Measurements from ENCODE around the gene CAGE1. TPM values are rescaled to one million over a fixed set of nuclear protein-coding genes. Genes with fewer than 3 reads are reported as not detected.
"Not testable (repeated sequence)": the region's sequence is repeated elsewhere in the genome, so short reads cannot be mapped to it uniquely, and the experiment has no call there.

CAGE1 gene
- total RNA-seq, 2 donors from 2014 or later, result not detected

- no peak overlapping the region for H3K27ac ChIP-seq
- no peak overlapping the region for H3K4me3 ChIP-seq
Measured at GRCh38 chr6:7325750-7326149, 63.8 kb downstream of the CAGE1 start.

GRCh38 chr6:7324520-7324919 lies 65.0 kb downstream of the CAGE1 start:
- TF ChIP-seq CTCF (IDR thresholded peaks at IDR 0.05), result no peak
- Histone ChIP-seq H3K4me3 (no peak overlapping the region), H3K9me3 (no peaks in the 10 kb centered on the region), H3K27me3 (no peaks in the 10 kb centered on the region), H3K4me1 (no peaks in the 10 kb centered on the region), H3K27ac (no peak overlapping the region), H3K9ac (ENCODE audit: low read depth in 2 of 2, low read length in 2 of 2) (no peak overlapping the region), H3K36me3 (no peaks in the 10 kb centered on the region)
- intact Hi-C loops (cut with DNase I), result no loop called here
- DNase-seq, result no peak

More at GRCh38 chr6:7325750-7326149, 63.8 kb downstream of the CAGE1 start:
- no peak overlapping the region for H3K9ac ChIP-seq (ENCODE audit: low read depth in 2 of 2, low read length in 2 of 2)
- no peaks in the 10 kb centered on the region for H3K36me3 ChIP-seq
- no peaks in the 10 kb centered on the region for H3K9me3 ChIP-seq
- no peaks in the 10 kb centered on the region for H3K27me3 ChIP-seq
- intact Hi-C loops (cut with DNase I), result no loop called here
- DNase-seq, result no peak
- no peaks in the 10 kb centered on the region for H3K4me1 ChIP-seq
- no peak for TF ChIP-seq CTCF (IDR thresholded peaks at IDR 0.05)

GRCh38 chr6:7323074-7323473 lies 66.5 kb downstream of the CAGE1 start:
- no peak overlapping the region for H3K27ac ChIP-seq
- H3K9me3 ChIP-seq, result no peaks in the 10 kb centered on the region
- no peak overlapping the region for H3K4me3 ChIP-seq
- H3K4me1 ChIP-seq, result no peaks in the 10 kb centered on the region
- no peak for TF ChIP-seq CTCF (IDR thresholded peaks at IDR 0.05)
- H3K36me3 ChIP-seq, result no peaks in the 10 kb centered on the region
- no peaks in the 10 kb centered on the region for H3K27me3 ChIP-seq
- no peak for DNase-seq
- no peak overlapping the region for H3K9ac ChIP-seq (ENCODE audit: low read depth in 2 of 2, low read length in 2 of 2)
- intact Hi-C loops (cut with DNase I), result no loop called here

GRCh38 chr6:7321866-7322265 lies 67.7 kb downstream of the CAGE1 start:
- H3K36me3 ChIP-seq; intact Hi-C loops (cut with DNase I); DNase-seq; H3K27ac ChIP-seq; H3K4me1 ChIP-seq; H3K9me3 ChIP-seq; H3K4me3 ChIP-seq; H3K27me3 ChIP-seq; H3K9ac ChIP-seq (ENCODE audit: low read depth in 2 of 2, low read length in 2 of 2): not testable (repeated sequence)

GRCh38 chr6:7319406-7319805 lies 70.1 kb downstream of the CAGE1 start:
- H3K27ac ChIP-seq; H3K4me1 ChIP-seq; intact Hi-C loops (cut with DNase I); H3K9me3 ChIP-seq; H3K27me3 ChIP-seq; H3K9ac ChIP-seq (ENCODE audit: low read depth in 2 of 2, low read length in 2 of 2); H3K36me3 ChIP-seq; DNase-seq; H3K4me3 ChIP-seq: not testable (repeated sequence)

GRCh38 chr6:7317538-7317937 lies 72.0 kb downstream of the CAGE1 start:
- intact Hi-C loops (cut with DNase I), result no loop called here
- H3K27ac ChIP-seq, result no peak overlapping the region
- H3K4me3 ChIP-seq, result no peak overlapping the region
- no peak for DNase-seq
- H3K36me3 ChIP-seq, result no peaks in the 10 kb centered on the region
- no peaks in the 10 kb centered on the region for H3K27me3 ChIP-seq
- no peak overlapping the region for H3K9ac ChIP-seq (ENCODE audit: low read depth in 2 of 2, low read length in 2 of 2)
- H3K9me3 ChIP-seq, result no peaks in the 10 kb centered on the region
- no peak for TF ChIP-seq CTCF (IDR thresholded peaks at IDR 0.05)
- H3K4me1 ChIP-seq, result no peaks in the 10 kb centered on the region
